Activated CD4-positive, alpha-beta T cell treated with anti-CD3 and anti-CD28 coated beads, Interleukin-10, Interleukin-2, amounts not matched to agents 100 ng/mL and 50 ng/mL, durations not matched to agents 16 hours and 8 hours (primary cell): ENCODE results near the gene CACNG5.
"Not testable (repeated sequence)": the region's sequence is repeated elsewhere in the genome, so short reads cannot be mapped to it uniquely, and the experiment has no call there.

Experiments used
- DNase-seq: peaks from one replicate; pipeline ENCODE4 v3.0.0-alpha.2; 2020

CACNG5 gene

GRCh38 chr17:66849851-66850580 is 15.1 kb downstream of the CACNG5 start:
- DNase-seq: no peak

- no peak for DNase-seq
Measured at GRCh38 chr17:66850692-66851091, 15.8 kb downstream of the CACNG5 start.

GRCh38 chr17:66855204-66855603 is 20.3 kb downstream of the CACNG5 start:
- peak; percentile 34 for DNase-seq

- no peak for DNase-seq
Measured at GRCh38 chr17:66858226-66859083, 23.5 kb downstream of the CACNG5 start.

- no peak for DNase-seq
Measured at GRCh38 chr17:66859353-66859752, 24.4 kb downstream of the CACNG5 start.

GRCh38 chr17:66860204-66860603 is 25.3 kb downstream of the CACNG5 start:
- DNase-seq: peak; percentile 15

GRCh38 chr17:66863820-66864219 is 28.9 kb downstream of the CACNG5 start:
- no peak for DNase-seq

- DNase-seq: no peak
Measured at GRCh38 chr17:66865151-66865550, 30.2 kb downstream of the CACNG5 start.

GRCh38 chr17:66873962-66874361 is 39.0 kb downstream of the CACNG5 start:
- DNase-seq: no peak

- DNase-seq: no peak
Measured at GRCh38 chr17:66884931-66885330, 50.0 kb downstream of the CACNG5 start.

GRCh38 chr17:66885417-66885816 is 50.5 kb downstream of the CACNG5 start:
- DNase-seq: no peak

GRCh38 chr17:66889480-66890230 is 54.7 kb downstream of the CACNG5 start:
- no peak for DNase-seq

GRCh38 chr17:66892246-66892645 is 57.3 kb downstream of the CACNG5 start:
- DNase-seq: no peak

GRCh38 chr17:66893382-66893781 is 58.5 kb downstream of the CACNG5 start:
- no peak for DNase-seq

- DNase-seq: no peak
Measured at GRCh38 chr17:66893863-66894262, 58.9 kb downstream of the CACNG5 start.

- DNase-seq: no peak
Measured at GRCh38 chr17:66897141-66897540, 62.2 kb downstream of the CACNG5 start.

- DNase-seq: no peak
Measured at GRCh38 chr17:66898536-66898935, 63.6 kb downstream of the CACNG5 start.

GRCh38 chr17:66900126-66901010 is 65.5 kb downstream of the CACNG5 start:
- DNase-seq: no peak

- not testable (repeated sequence) for DNase-seq
Measured at GRCh38 chr17:66903296-66903695, 68.4 kb downstream of the CACNG5 start.

- DNase-seq: no peak
Measured at GRCh38 chr17:66903781-66904180, 68.9 kb downstream of the CACNG5 start.

- DNase-seq: no peak
Measured at GRCh38 chr17:66904760-66905624, 70.1 kb downstream of the CACNG5 start.
